ENCODE data around the gene UCN3. TPM values are rescaled to one million over a fixed set of nuclear protein-coding genes. Genes with fewer than 3 reads are reported as not detected.
A peak's percentile ranks its signal among the peaks of the same experiment; 100 is the strongest.
"Not testable (repeated sequence)": the region's sequence is repeated elsewhere in the genome, so short reads cannot be mapped to it uniquely, and the experiment has no call there.

UCN3 gene
- total RNA-seq, 1 experiment from 2014 or later, result not detected

DNA sequence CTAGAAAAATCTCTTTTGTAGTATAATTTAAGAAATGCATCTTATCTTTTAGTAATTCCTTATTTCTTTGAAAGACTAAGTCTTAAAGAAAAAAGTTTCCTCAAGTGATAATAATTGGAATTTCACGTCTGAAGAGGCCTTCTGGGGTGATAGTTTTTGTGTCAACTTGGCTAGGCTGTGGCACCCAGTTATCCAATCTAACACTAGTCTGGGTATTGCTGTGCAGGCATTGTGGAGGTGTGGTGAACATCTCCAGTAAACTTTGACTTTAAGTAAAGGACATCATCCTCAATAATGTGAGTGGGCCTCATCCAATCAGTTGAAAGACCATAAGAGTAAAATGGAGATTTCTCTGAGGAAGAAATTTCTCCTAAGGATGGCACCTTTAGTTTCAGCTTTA, 42.2 kb downstream of the UCN3 start:
- DNase-seq (ENCODE audit: low read depth), result no peak

DNA sequence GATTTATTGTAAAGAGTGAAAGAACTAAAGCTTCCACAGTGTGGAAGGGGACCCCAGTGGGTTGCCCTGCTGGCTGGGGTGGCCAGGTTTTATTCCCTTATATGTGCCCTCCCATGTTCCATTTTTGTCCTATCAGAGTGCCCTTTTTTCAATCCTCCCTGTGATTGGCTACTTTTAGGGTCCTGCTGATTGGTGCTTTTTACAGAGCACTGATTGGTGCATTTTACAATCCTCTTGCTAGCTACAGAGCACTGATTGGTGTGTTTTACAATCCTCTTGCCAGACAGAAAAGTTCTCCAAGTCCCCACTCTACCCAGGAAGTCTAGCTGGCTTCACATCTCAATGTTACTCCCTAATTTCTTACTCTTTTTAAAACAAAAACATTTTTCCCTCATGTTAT, 46.0 kb downstream of the UCN3 start:
- DNase-seq (ENCODE audit: low read depth), result not testable (repeated sequence)

DNA sequence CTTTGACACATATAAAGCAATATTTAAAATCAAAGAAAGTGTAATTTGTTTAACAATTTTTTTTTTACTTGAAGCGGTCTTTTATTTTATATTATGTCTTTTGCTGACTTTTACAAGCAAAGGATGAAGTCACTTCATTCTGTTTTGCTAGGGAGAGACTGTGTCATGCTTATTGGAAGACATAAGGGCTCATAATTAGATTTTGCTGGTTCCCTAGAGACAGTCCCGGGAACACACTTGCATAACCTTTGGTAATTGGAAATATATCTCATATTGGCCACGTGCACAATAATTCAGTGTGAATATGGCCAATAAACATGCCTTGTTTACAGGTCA, 47.1 kb downstream of the UCN3 start:
- DNase-seq (ENCODE audit: low read depth), result no peak

DNA sequence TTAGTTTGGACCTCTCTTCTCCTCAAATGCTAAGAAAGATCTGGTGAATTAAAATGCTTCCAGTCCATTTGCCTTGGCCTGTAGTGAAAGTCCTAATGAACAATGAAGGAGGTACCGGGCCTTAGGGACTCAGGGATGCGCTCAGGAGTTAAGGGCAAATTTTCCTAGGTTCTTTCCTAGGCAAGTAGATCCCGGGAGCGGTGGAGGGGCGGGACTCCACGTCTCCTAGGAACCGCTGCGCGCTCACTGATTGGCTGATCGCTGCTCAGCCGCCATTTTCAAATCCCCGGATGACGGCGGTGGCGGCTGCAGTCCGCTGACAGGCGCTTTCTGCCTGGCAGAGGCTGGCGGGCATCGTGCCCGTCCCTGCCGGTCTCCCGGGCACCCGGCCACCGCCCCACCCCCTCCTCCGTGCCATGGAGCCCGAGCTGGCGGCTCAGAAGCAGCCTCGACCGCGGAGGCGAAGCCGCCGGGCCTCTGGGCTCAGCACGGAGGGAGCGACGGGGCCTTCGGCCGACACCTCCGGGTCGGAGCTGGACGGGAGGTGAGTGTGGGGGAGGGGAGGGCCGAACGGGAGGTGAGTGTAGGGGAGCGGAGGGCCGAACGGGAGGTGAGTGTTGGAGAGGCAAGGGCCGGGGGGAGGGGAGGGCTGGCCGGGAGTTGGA, 47.6 kb downstream of the UCN3 start, which contains the start of gene NET1:
Gene NET1, plus strand, starts transcription at position 281 of the 665 bp plus-strand sequence. Its CDS starts 136 bp downstream, at position 417.
- DNase-seq (ENCODE audit: low read depth), result peak; percentile 89

DNA sequence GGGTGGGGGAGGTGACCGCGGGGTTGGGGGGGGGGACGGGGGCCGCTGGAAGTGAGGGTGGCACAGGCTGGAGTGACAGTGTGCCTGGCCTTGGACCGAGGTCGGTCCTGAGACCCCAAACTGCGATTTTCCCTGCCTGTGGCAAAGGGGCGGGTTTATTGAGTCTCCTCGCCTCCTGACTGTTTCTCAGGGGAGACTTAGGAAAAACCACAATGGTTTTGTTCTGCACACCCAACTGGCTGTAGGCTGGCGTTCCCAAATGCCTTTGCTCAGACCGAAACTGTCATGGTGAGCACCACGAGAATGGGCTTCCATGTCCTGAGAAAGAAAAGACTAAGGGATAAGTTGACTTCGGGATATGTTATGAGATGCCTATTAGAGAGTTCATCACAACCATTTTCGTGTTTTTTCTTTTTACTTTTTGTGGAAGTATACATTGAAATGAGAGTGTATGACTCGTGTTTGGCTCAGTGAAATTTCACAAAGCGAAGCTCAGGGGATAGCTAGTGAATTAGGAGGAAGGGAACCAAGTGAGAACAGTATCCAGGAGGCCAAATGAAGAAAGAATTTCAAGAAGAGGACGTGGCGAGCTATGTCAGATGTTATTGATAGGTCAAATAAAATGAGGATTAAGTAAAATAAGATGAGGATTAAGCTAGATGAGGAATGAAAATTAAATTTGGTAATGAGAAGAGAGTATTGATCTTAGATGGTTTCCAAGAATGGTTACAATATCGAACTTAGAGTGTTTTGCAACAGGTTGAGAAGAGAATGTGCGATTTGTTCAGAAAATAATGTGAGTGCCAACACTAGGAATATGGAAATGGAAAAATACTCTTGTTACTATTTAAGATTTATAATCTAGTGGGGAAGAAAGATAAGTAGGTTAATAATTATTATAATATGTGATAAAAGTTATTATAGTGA, 48.5 kb downstream of the UCN3 start:
- DNase-seq (ENCODE audit: low read depth), result peak; percentile 53

DNA sequence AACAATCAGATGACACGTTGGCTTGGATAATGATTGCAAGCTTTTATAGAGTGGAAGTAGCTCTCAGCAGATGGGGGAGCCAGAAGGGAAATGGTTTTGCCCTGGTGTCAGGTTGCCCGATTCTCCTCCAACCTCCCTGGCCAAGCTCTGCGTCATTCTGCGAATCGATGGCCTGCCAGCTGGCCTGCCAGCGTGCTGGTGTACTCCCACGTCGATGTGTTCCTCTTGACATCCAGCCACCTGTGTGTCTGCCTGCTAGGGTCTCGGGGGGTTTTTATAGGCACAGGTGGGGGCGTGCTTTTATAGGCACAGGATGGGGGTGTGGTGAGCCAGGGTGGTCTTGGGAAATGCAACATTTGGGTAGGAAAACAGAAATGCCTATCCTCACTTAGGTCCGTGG, 52.2 kb downstream of the UCN3 start:
- DNase-seq (ENCODE audit: low read depth), result no peak

DNA sequence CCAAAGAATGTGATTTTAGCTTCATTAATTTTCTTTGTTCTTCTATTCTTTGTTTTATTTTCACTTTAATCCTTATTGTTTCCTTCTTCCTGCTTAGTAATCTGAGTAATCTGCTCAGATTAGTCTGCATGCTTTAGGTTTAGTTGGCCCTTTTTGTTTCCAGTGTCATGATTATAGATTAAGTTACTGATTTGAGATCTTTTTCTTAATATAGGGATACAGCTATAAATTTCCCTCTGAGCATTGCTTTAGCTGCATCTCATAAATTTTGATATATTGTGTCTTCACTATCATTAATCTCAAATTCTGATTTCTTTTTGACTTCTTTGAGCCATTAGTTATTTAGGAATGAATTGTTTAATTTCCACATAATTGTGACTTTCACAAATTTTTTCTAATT, 53.8 kb downstream of the UCN3 start:
- no peak for DNase-seq (ENCODE audit: low read depth)

DNA sequence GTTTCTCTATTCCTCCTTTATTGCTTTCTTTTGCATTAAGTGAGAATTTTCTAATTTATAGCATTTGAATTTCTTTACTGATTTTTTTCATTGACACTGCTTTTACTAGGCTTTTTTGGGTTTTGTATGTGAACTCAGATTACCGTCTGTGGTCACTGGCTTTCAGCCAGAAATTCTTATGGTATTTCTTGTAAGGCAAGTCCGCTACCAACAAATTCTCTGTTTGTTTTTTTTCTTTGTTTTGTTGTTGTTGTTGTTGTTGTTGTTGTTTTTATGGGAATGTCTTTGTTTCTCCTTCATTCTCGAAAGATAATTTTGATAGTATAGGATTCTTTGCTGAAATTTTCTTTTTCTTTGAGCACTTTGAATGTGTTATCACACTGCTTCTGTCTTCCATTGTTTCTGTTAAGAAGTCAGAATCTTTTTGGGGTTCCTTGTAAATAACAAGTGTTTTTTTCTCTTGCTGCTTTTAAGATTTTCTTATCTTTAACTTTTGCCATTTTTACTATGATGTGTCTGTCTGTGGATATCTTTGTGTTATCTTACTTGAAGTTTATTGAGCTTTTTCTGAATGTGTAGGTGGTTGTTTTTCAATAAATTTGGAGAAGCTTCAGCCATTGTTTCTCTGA, 54.8 kb downstream of the UCN3 start:
- no peak for DNase-seq (ENCODE audit: low read depth)

DNA sequence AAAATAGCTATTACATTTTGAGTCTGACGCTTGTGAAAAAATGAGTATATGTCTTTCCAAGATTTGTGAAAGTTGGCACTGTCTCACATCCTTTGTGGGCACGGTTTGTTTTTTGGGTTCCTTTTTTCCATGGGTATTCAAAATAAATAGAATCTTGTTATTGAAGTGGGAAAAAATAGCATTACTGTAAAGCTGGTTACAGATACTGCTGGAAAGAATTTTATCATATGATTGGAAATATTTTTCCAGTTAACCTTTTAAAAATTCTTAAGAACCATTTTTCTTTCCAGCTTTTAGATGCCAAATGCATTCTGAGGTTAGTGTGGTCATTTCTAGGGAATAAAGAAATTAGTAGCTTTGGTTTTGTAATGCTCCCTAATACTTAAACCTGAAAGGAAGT, 59.0 kb downstream of the UCN3 start:
- DNase-seq (ENCODE audit: low read depth), result no peak

Other genes with a start within 250 kb of the UCN3 start
- gene AKR1C8, start 179.8 kb upstream of the UCN3 start, total RNA-seq (2014; rRNA removed; shearing (Covaris generic)), result not detected in 2 replicates
- not detected in 2 replicates for gene AKR1C4, start 168.1 kb upstream of the UCN3 start, total RNA-seq (2014; rRNA removed; shearing (Covaris generic))
- 0.23 and 0.54 TPM in 2 replicates for gene TUBAL3, start 39.9 kb downstream of the UCN3 start, total RNA-seq (2014; rRNA removed; shearing (Covaris generic))
- gene NET1, start 47.6 kb downstream of the UCN3 start, total RNA-seq (2014; rRNA removed; shearing (Covaris generic)), result 84.6 and 88.9 TPM in 2 replicates
- gene CALML5, start 134.6 kb downstream of the UCN3 start, total RNA-seq (2014; rRNA removed; shearing (Covaris generic)), result not detected in 2 replicates
- not detected in 2 replicates for gene CALML3, start 160.0 kb downstream of the UCN3 start, total RNA-seq (2014; rRNA removed; shearing (Covaris generic))

All from Daoy (cell line).